A673 (cell line): ENCODE measurements around the gene BTN3A1. TPM values are rescaled to one million over a fixed set of nuclear protein-coding genes. Genes with fewer than 3 reads are reported as not detected.
A peak's percentile ranks its signal among the peaks of the same experiment; 100 is the strongest.

Experiments
- BruUV-seq: library from RNA; stranded (reverse); fragments of 400-500 nt; replicated peaks from 2 replicates; lab custom pipeline; 2021; lab: Mats Ljungman, UMichigan
- CTCF ChIA-PET: fragments of 300-600 bp; sonication (Branson Sonifier 250); formaldehyde crosslinking; loops from one replicate; lab custom pipeline; 2022; ENCODE audit warnings: antibody characterized with exemption; lab: Charles Lee
- POLR2A ChIA-PET: fragments of 300-600 bp; sonication (Branson Sonifier 250); formaldehyde crosslinking; loops from one replicate; lab custom pipeline; 2022; ENCODE audit warnings: antibody characterized with exemption; ENCODE audit not compliant: low non-redundant PET; lab: Charles Lee
- DNase-seq: peaks from one replicate; pipeline ENCODE4 v3.0.0-alpha.2; 2015; ENCODE audit warnings: low spot score
- H3K27ac ChIP-seq: fragments of 200-600 bp; sonication (generic); 2 replicates; pipeline ENCODE4 v1.5.1; 2016; ENCODE audit warnings: mixed run types, low read depth, mild to moderate bottlenecking, mixed read lengths, antibody characterized with exemption, low read length; ENCODE audit not compliant: poor library complexity, severe bottlenecking
- H3K27me3 ChIP-seq: fragments of 200-600 bp; sonication (generic); replicated peaks from 2 replicates; pipeline ENCODE4 v1.6.1; 2017; ENCODE audit warnings: mixed run types, low read depth, mild to moderate bottlenecking, mixed read lengths, antibody characterized with exemption, low read length; ENCODE audit not compliant: insufficient read depth, poor library complexity
- H3K36me3 ChIP-seq: fragments of 200-600 bp; sonication (generic); 2 replicates; pipeline ENCODE4 v1.6.1; 2016; ENCODE audit warnings: mixed run types, mild to moderate bottlenecking, mixed read lengths, antibody characterized with exemption, low read length; ENCODE audit not compliant: insufficient read depth, poor library complexity, severe bottlenecking
- H3K4me1 ChIP-seq: fragments of 200-600 bp; sonication (generic); 2 replicates; pipeline ENCODE4 v1.6.1; 2017; ENCODE audit warnings: mixed run types, mild to moderate bottlenecking, mixed read lengths, antibody characterized with exemption, low read length; ENCODE audit not compliant: insufficient read depth, poor library complexity, severe bottlenecking
- H3K4me3 ChIP-seq: fragments of 200-600 bp; sonication (generic); 2 replicates; pipeline ENCODE4 v1.5.1; 2016; ENCODE audit warnings: low read depth, mixed run types, mild to moderate bottlenecking, mixed read lengths, low read length; ENCODE audit not compliant: poor library complexity, severe bottlenecking
- H3K9me3 ChIP-seq: fragments of 200-600 bp; sonication (generic); 2 replicates; pipeline ENCODE4 v1.6.1; 2016; ENCODE audit warnings: mixed run types, low read depth, mild to moderate bottlenecking, mixed read lengths, antibody characterized with exemption, low read length; ENCODE audit not compliant: poor library complexity, severe bottlenecking
- EZH2 ChIP-seq: fragments of 200-600 bp; sonication (generic); IDR thresholded peaks from 2 replicates; pipeline ENCODE4 v1.6.1; 2017; ENCODE audit warnings: borderline replicate concordance, low read depth, mild to moderate bottlenecking, mixed read lengths, antibody characterized with exemption, low read length; ENCODE audit not compliant: poor library complexity, severe bottlenecking
- intact Hi-C: fragments of 100-400 bp; cut with micrococcal nuclease; formaldehyde crosslinking; loops from one replicate; pipeline ENCODE4 v1.10.0; 2022; ENCODE audit not compliant: unreplicated experiment
- total RNA-seq: library from RNA; stranded (reverse); gene quantifications from 2 replicates; pipeline ENCODE4 v1.2.3, GENCODE V29; 2021
- TF ChIP-seq, protein P1 (sequence below): fragments of 300-800, 200-600 bp; sonication (generic); conservative IDR thresholded peaks from 2 replicates; pipeline ENCODE4 v1.5.1; 2017; ENCODE audit warnings: low read depth, mild to moderate bottlenecking, antibody characterized with exemption, low read length, moderate library complexity, mixed read lengths

The BTN3A1 gene
- total RNA-seq, 1 experiment from 2014 or later: 14.8 TPM

DNA sequence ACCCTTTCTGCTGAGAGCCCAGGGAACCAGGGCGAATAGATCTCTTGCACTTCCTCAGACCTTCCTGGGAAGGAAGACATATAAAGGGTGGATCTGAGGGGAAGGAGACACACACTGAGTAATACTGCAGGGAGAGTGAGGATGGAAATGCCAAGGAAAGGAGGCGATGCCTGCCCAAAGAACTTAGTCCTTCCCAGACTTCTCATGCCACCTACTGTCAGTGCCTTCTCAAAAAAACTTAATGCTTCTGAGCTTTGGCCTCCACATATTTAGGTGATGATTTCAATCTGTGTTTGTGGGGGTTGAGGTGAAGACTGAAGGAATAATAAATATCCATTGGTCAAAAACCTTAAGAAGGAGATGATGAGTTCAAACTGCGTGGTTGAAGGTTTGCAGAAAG lies 9.7 kb downstream of the BTN3A1 start:
- no peaks in the 10 kb centered on the region for H3K9me3 ChIP-seq
- no peak overlapping the region for H3K27ac ChIP-seq
- TF ChIP-seq EZH2: no peak
- TF ChIP-seq, protein P1, sequence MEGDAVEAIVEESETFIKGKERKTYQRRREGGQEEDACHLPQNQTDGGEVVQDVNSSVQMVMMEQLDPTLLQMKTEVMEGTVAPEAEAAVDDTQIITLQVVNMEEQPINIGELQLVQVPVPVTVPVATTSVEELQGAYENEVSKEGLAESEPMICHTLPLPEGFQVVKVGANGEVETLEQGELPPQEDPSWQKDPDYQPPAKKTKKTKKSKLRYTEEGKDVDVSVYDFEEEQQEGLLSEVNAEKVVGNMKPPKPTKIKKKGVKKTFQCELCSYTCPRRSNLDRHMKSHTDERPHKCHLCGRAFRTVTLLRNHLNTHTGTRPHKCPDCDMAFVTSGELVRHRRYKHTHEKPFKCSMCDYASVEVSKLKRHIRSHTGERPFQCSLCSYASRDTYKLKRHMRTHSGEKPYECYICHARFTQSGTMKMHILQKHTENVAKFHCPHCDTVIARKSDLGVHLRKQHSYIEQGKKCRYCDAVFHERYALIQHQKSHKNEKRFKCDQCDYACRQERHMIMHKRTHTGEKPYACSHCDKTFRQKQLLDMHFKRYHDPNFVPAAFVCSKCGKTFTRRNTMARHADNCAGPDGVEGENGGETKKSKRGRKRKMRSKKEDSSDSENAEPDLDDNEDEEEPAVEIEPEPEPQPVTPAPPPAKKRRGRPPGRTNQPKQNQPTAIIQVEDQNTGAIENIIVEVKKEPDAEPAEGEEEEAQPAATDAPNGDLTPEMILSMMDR: no peak
- H3K4me1 ChIP-seq: peaks cover 8% of the 10 kb centered on the region
- H3K36me3 ChIP-seq: peaks cover 4% of the 10 kb centered on the region
- intact Hi-C loops: no loop called here
- no TSS peak for BruUV-seq
- no peak for DNase-seq
- ChIA-PET CTCF (no interaction called here), POLR2A (no interaction called here)
- no peaks in the 10 kb centered on the region for H3K27me3 ChIP-seq
- H3K4me3 ChIP-seq: no peak overlapping the region

DNA sequence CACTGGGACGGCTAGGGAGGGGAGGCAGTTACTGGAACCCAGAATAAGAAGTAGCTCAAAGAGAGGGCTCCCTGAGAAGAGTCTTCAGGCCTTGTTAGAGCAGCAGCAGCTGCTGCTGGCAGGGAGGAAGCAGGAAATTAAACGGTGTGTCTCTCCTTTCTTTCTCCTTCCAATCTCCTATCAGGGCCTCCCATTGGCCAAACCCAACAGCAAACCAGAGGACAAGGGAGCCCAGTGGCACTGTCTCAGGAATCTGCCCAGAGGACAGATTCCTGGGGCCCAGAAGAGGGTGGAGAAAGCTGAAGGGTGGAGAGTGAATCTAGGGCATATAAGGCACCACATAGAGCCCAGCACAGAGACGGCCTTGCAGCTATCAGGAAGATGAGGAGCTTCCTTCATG lies 10.2 kb downstream of the BTN3A1 start:
- no TSS peak for BruUV-seq
- Histone ChIP-seq H3K9me3 (no peaks in the 10 kb centered on the region), H3K4me1 (peaks cover 8% of the 10 kb centered on the region), H3K36me3 (peaks cover 4% of the 10 kb centered on the region), H3K27ac (no peak overlapping the region), H3K27me3 (no peaks in the 10 kb centered on the region), H3K4me3 (no peak overlapping the region)
- DNase-seq: peak; percentile 10
- TF ChIP-seq EZH2: no peak
- TF ChIP-seq, protein P1: no peak
- ChIA-PET CTCF (no interaction called here), POLR2A (no interaction called here)
- intact Hi-C loops: no loop called here

DNA sequence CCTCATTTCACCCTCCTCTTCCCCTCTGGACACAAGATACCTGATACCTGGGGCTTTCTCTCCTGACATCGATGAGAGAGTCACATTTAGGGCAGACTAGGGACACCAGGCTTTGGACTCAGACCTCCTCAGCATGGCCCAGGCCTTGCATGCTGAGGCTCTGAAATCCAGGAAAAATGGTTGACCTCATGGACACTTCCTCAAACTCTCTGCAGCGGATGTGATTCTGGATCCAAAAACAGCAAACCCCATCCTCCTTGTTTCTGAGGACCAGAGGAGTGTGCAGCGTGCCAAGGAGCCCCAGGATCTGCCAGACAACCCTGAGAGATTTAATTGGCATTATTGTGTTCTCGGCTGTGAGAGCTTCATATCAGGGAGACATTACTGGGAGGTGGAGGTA lies 10.9 kb downstream of the BTN3A1 start:
- no TSS peak for BruUV-seq
- DNase-seq: no peak
- POLR2A ChIA-PET: no interaction called here
- Histone ChIP-seq H3K36me3 (peaks cover 4% of the 10 kb centered on the region), H3K27ac (no peak overlapping the region), H3K27me3 (no peaks in the 10 kb centered on the region), H3K9me3 (no peaks in the 10 kb centered on the region), H3K4me3 (no peak overlapping the region), H3K4me1 (peaks cover 8% of the 10 kb centered on the region)
- TF ChIP-seq, protein P1: no peak
- intact Hi-C loops: no loop called here
- CTCF ChIA-PET: no interaction called here
